ENCODE measurements around the gene UQCR11. TPM values are rescaled to one million over a fixed set of nuclear protein-coding genes. Genes with fewer than 3 reads are reported as not detected.

The UQCR11 gene
- total and polyA plus RNA-seq, 2 donors (not counting 3 experiments of a cell fraction or from before 2014, with no cell fraction given), result 165 to 210 TPM

GRCh38 chr19:1558552-1558951 lies 46.7 kb downstream of the UQCR11 start:
- no peaks in the 10 kb centered on the region for H3K9me3 ChIP-seq (replicated peaks; ENCODE audit: control insufficient read depth, insufficient read depth, low read length)
- no peaks in the 10 kb centered on the region for H3K9me1 ChIP-seq (replicated peaks; ENCODE audit: control insufficient read depth, extremely low read depth, insufficient read depth, low read length)
- POLR2A ChIA-PET, result no interaction called here
- no peak for TF ChIP-seq MYC (IDR thresholded peaks at IDR 0.05; ENCODE audit: low read depth, low read length)
- TF ChIP-seq POLR2A (IDR thresholded peaks at IDR 0.05; ENCODE audit: low read depth, low read length), result no peak
- TF ChIP-seq JUN (IDR thresholded peaks at IDR 0.05; ENCODE audit: borderline replicate concordance, insufficient read depth, insufficient read length, low read depth), result no peak
- no peak for TF ChIP-seq EZH2 (IDR thresholded peaks at IDR 0.05; ENCODE audit: borderline replicate concordance, low read depth, low read length, severe bottlenecking)
- TF ChIP-seq POLR2AphosphoS5 (IDR thresholded peaks at IDR 0.05; ENCODE audit: insufficient read depth, low read depth, low read length), result no peak
- TF ChIP-seq FOS (IDR thresholded peaks at IDR 0.05; ENCODE audit: borderline replicate concordance, insufficient read depth, low read length), result no peak
- no peak for TF ChIP-seq CTCF (IDR thresholded peaks at IDR 0.05; ENCODE audit: extremely low read depth in 1 of 2, insufficient read depth in 1 of 2, low read depth in 1 of 2, low read length in 2 of 2)
- no peak for TF ChIP-seq MAX (IDR thresholded peaks at IDR 0.05; ENCODE audit: insufficient read depth, insufficient read length)
- TF ChIP-seq GATA2 (IDR thresholded peaks at IDR 0.05; ENCODE audit: insufficient read depth, insufficient read length, low read depth, low read length), result no peak
- no peaks in the 10 kb centered on the region for H3K4me1 ChIP-seq (ENCODE audit: control insufficient read depth, extremely low read depth, insufficient read depth, low read length)
- H3K79me2 ChIP-seq (ENCODE audit: control insufficient read depth, insufficient read depth, low read length), result peaks cover 54% of the 10 kb centered on the region
- H3K36me3 ChIP-seq (ENCODE audit: control insufficient read depth in 2 of 2, extremely low read depth in 1 of 2, insufficient read depth in 2 of 2, low read length in 2 of 2), result peaks cover 10 to 18% of the 10 kb centered on the region in 2 experiments
- intact Hi-C loops (cut with micrococcal nuclease) (no loop called here), dilution Hi-C loops (cut with MboI; ENCODE audit: extremely low pct_ligation_motif_present, low sequenced_read_pairs) (no loop called here)
- H3K27ac ChIP-seq (ENCODE audit: insufficient read depth, low read depth, low read length), result no peak overlapping the region
- H2AFZ ChIP-seq (ENCODE audit: low read depth, low read length), result no peak overlapping the region
- H3K4me2 ChIP-seq (ENCODE audit: insufficient read depth, low read length), result no peak overlapping the region
- no peaks in the 10 kb centered on the region for H4K20me1 ChIP-seq (replicated peaks; ENCODE audit: control insufficient read depth, extremely low read depth, insufficient read depth, low read length)
- H3K9ac ChIP-seq (replicated peaks; ENCODE audit: extremely low read depth, insufficient read depth, low read length), result no peak overlapping the region
- FAIRE-seq (no peak), DNase-seq (ENCODE audit: low read depth, low spot score) (no peak)
- H3K27me3 ChIP-seq (ENCODE audit: control insufficient read depth in 2 of 2, insufficient read depth in 2 of 2, low read length in 2 of 2), result no peaks in the 10 kb centered on the region
- CTCF ChIA-PET, result interaction anchor here (3.1 kb wide), 1 partner anchor 12 kb away, joined by 19 read pairs; no protein-coding TSS in a partner anchor
- no peak overlapping the region for H3K4me3 ChIP-seq (replicated peaks in 1 of 3; ENCODE audit: insufficient read depth in 1 of 3, low read depth in 1 of 3, low read length in 3 of 3)
- no TSS peak for BruUV-seq (replicated peaks)
